Measurements from ENCODE around the gene CLCN4.

GRCh38 chrX:10121787-10122186 is 35.0 kb upstream of the CLCN4 start:
- no peak for TF ChIP-seq EP300 (IDR thresholded peaks at IDR 0.05)
- TF ChIP-seq, protein P1, sequence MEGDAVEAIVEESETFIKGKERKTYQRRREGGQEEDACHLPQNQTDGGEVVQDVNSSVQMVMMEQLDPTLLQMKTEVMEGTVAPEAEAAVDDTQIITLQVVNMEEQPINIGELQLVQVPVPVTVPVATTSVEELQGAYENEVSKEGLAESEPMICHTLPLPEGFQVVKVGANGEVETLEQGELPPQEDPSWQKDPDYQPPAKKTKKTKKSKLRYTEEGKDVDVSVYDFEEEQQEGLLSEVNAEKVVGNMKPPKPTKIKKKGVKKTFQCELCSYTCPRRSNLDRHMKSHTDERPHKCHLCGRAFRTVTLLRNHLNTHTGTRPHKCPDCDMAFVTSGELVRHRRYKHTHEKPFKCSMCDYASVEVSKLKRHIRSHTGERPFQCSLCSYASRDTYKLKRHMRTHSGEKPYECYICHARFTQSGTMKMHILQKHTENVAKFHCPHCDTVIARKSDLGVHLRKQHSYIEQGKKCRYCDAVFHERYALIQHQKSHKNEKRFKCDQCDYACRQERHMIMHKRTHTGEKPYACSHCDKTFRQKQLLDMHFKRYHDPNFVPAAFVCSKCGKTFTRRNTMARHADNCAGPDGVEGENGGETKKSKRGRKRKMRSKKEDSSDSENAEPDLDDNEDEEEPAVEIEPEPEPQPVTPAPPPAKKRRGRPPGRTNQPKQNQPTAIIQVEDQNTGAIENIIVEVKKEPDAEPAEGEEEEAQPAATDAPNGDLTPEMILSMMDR (IDR thresholded peaks at IDR 0.05) = no peak

All from suprapubic skin (tissue), 3 donors.